HG02870 (cell line): Measurements from ENCODE around the gene YBX3.

Experiments
- ATAC-seq: cut with Tn5 transposase; IDR thresholded peaks from one replicate; pipeline ENCODE4 v1.9.1; 2021; ENCODE audit warnings: mild to moderate bottlenecking, moderate library complexity; ENCODE audit not compliant: unreplicated experiment

Gene YBX3

GRCh38 chr12:10672231-10672868 is 50.8 kb downstream of the YBX3 start:
- no peak for ATAC-seq

GRCh38 chr12:10669533-10669932 is 53.6 kb downstream of the YBX3 start:
- no peak for ATAC-seq

DNA sequence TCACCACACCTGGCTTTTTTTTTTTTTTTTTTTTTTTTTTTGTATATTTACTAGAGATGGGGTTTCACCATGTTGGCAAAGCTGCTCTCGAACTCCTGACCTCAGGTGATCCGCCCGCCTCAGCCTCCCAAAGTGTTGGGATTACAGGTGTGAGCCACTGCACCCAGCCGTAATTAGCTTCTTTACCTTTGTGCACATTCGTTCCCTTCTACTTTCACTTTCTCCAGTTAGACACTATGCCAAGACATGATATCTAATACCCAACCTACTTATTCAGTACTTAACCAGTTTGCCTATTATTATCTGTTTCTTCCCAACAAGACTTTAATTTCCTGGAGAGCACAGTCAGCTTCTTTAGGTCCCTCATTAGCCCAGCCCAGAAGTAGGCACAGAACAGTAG is 54.6 kb downstream of the YBX3 start:
- no peak for ATAC-seq

GRCh38 chr12:10667581-10667980 is 55.5 kb downstream of the YBX3 start:
- ATAC-seq = no peak

DNA sequence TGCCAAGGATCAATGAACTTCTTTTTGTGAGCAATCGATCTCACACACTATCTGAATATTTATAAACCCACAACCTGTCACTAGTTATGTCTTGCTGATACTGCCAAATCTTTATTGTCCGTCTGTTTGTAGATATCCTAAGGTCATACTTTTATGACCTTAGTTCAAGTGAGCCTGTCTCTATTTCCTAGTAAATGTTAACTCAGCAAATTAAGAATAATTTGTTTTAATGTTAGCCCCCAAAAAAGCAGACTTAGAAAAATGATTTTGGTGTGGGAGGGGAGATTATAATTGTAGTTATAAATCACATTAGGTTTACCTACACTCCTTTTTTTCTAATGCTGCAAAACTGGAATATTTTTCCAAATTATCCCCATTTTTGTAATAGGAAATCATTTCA is 58.6 kb downstream of the YBX3 start:
- no peak for ATAC-seq

DNA sequence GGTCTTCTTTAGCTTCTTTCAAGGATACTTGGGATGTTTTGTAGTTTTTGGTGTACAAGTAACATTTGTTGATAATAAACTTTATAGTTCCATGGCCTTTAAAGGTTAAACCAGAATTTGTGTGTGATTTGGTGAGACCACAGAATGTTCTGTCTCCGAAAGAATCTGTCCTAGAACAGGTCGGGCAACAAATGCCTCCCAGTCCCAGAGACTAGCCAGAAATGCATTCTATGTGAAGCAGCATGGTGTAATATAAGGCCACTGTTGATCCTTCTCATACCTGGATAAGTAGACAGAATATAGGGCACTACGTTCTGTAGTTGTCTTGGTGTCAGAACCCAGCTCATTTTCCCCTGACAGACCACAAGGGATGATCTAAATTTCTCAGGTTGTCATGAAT is 59.3 kb downstream of the YBX3 start:
- ATAC-seq = no peak

- no peak for ATAC-seq
Measured at GRCh38 chr12:10661338-10661737, 61.8 kb downstream of the YBX3 start.

DNA sequence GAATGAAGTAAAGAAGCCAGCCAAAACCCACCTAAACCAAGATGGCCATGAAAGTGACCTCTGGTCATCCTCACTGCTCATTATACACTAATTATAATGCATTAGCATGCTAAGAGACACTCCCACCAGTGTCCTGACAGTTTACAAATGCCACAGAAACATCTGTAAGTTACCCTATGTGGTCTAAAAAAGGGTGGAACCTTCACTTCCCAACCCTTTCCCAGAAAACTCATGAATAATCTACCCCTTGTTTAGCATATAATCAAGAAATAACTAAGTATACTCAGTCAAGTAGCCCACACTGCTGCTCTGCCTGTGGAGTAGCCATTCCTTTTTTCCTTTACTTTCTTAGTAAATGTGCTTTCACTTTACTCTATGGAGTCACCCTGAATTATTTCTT is 69.1 kb downstream of the YBX3 start:
- no peak for ATAC-seq

GRCh38 chr12:10652192-10652591 is 70.9 kb downstream of the YBX3 start:
- ATAC-seq = no peak
